Activated naive CD4-positive, alpha-beta T cell treated with anti-CD3 and anti-CD28 coated beads, Interleukin-2, amount 50 U/mL, for 16 hours (primary cell): ENCODE data around the gene HLA-DQB2.

ENCODE experiments used
- DNase-seq: peaks from one replicate; pipeline ENCODE4 v3.0.0-alpha.2; 2020

HLA-DQB2 gene

GRCh38 chr6:32742374-32742773 lies 21.0 kb downstream of the HLA-DQB2 start:
- no peak for DNase-seq

DNA sequence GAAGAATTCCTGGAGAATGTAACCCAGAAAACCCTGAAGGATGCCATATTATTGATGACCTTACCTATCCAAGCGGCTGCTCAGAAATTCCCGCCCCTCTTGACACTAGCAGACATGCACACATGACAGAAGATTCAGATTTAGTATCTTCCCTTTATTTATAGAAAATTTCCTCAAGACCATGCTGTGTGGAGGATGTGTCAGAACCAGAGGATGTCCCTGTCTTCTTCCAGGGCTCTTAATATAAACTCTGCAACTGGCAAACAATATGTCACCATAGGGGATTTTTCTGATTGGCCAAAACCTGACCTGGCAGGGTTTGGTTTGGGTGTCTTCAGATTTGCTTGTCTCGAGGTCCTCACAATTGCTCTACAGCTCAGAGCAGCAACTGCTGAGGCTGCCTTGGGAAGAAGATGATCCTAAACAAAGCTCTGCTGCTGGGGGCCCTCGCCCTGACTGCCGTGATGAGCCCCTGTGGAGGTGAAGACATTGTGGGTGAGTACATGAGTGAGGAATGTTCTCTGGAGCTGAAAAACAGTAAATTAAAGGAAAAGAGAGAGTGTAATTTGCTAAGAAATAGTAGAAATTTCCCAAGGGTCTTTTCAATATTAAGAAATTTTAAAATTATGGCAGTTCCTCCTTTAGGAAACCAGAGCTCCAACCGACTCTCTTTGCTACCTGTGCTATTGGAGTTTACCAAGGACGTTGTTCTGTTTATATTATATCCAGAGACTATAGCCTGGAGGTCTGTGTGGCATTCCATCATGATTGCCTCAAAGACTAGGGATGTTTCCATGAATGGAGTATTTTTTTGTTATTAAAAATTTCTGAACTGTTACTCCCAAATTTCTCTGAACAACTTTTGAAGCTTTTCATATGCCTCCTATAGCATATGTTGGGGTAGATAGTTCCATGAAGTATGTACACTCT lies 22.0 kb downstream of the HLA-DQB2 start, which contains the start of gene HLA-DQA2:
HLA-DQA2 (plus strand) TSS at position 361 of the 930 bp plus-strand sequence; CDS start at position 414, 53 bp downstream.
- DNase-seq: no peak

- no peak for DNase-seq
Observed at GRCh38 chr6:32738126-32738525, 25.2 kb downstream of the HLA-DQB2 start.

DNA sequence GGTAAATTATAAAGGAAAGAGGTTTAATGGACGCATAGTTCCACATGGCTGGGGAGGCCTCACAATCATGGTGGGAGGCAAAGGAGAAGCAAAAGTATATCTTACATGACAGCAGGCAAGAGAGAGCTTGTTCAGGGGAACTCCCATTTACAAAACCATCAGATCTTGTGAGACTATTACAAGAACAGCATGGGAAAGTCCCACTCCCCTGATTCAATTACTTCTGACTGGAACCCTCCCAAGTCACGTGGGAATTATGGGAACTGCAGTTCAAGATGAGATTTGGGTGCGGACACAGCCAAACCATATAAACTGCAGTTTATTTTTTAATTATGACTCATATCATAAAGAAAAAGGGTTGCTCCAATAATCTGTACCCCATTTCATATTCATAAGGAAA lies 44.5 kb downstream of the HLA-DQB2 start:
- no peak for DNase-seq

DNA sequence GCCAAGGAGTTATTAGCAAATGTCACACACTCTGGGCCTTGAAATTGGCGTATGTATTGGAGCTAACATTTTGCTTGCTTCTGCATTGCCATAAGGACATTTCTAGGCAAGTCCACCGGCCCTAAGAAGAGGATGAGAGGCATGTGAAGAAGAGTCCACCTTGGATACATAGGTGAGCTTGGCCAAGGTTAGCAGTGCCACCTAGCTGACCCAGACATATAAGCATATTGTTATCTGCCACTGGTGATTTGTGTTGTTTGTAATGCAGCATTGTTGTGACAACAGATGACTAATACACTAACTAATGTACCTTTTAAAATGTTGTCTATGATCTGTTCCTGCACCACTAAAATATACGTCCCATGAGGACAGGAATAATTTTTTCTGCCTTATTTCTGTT lies 46.9 kb downstream of the HLA-DQB2 start:
- DNase-seq: no peak

- no peak for DNase-seq
Observed at GRCh38 chr6:32713241-32713640, 50.1 kb downstream of the HLA-DQB2 start.

GRCh38 chr6:32709625-32710024 lies 53.7 kb downstream of the HLA-DQB2 start:
- no peak for DNase-seq
